Smooth muscle cell (in vitro differentiated cells): ENCODE data around the gene PTEN. TPM values are rescaled to one million over a fixed set of nuclear protein-coding genes. Genes with fewer than 3 reads are reported as not detected.

Experiments used
- DNase-seq: peaks from one replicate; lab custom pipeline; 2025; ENCODE audit not compliant: unreplicated experiment; lab: John Stamatoyannopoulos, UW
- H2AFZ ChIP-seq: fragments of 200-600 bp; sonication (generic); 2 replicates; pipeline ENCODE4 v1.6.0; 2016; ENCODE audit warnings: antibody characterized with exemption, low read depth, mild to moderate bottlenecking
- H3F3A ChIP-seq: fragments of 200-600 bp; sonication (generic); 2 replicates; pipeline ENCODE4 v1.6.0; 2017; ENCODE audit warnings: antibody characterized with exemption, low read depth
- H3K27ac ChIP-seq: fragments of 200-600 bp; sonication (generic); 2 replicates; pipeline ENCODE4 v1.5.1; 2016; ENCODE audit warnings: low read depth, mild to moderate bottlenecking
- H3K27me3 ChIP-seq: fragments of 200-600 bp; sonication (generic); 2 replicates; pipeline ENCODE4 v1.6.1; 2016; ENCODE audit warnings: low read depth, mild to moderate bottlenecking
- H3K36me3 ChIP-seq: fragments of 200-600 bp; sonication (generic); 2 replicates; pipeline ENCODE4 v1.5.1; 2016; ENCODE audit warnings: low read depth
- H3K4me1 ChIP-seq: fragments of 200-600 bp; sonication (generic); 2 replicates; pipeline ENCODE4 v1.5.1; 2016; ENCODE audit warnings: low read depth
- H3K4me2 ChIP-seq: fragments of 200-600 bp; sonication (generic); 2 replicates; pipeline ENCODE4 v1.6.0; 2016; ENCODE audit warnings: mild to moderate bottlenecking
- H3K4me3 ChIP-seq: fragments of 200-600 bp; sonication (generic); 2 replicates; pipeline ENCODE4 v1.5.1; 2016; ENCODE audit warnings: mild to moderate bottlenecking
- H3K79me2 ChIP-seq: fragments of 200-600 bp; sonication (generic); 2 replicates; pipeline ENCODE4 v1.6.0; 2016; ENCODE audit warnings: low read depth, mild to moderate bottlenecking
- H3K9ac ChIP-seq: fragments of 200-600 bp; sonication (generic); 2 replicates; pipeline ENCODE4 v1.6.0; 2016; ENCODE audit warnings: low read depth
- H3K9me3 ChIP-seq: fragments of 200-600 bp; sonication (generic); replicated peaks from 2 replicates; pipeline ENCODE4 v1.5.1; 2016; ENCODE audit warnings: low read depth
- H4K20me1 ChIP-seq: fragments of 200-600 bp; sonication (generic); 2 replicates; pipeline ENCODE4 v1.6.0; 2016; ENCODE audit warnings: low read depth
- CTCF ChIP-seq: fragments of 200-600 bp; sonication (generic); IDR thresholded peaks from 2 replicates; pipeline ENCODE4 v1.5.1; 2017; ENCODE audit warnings: borderline replicate concordance, mild to moderate bottlenecking, antibody characterized with exemption; ENCODE audit not compliant: insufficient read depth, poor library complexity, severe bottlenecking
- WGBS: methylation state at CpG from one replicate; pipeline ENCODE4 v1.1.7; 2016; ENCODE audit warnings: low lambda C conversion rate; 5-methylcytosine and 5-hydroxymethylcytosine counted together
- polyA plus RNA-seq: library from polyadenylated mRNA; unstranded; fragments of >200 nt; fragmentation: Nextera tagmentation; extraction: Ambion mirVana; gene quantifications from 2 replicates; pipeline ENCODE4 v1.2.1, GENCODE V29; 2016
- total RNA-seq: library from RNA; depleted of rRNA; stranded (reverse); fragments of >200 nt; gene quantifications from 2 replicates; pipeline ENCODE4 v1.2.3, GENCODE V29; 2014

Gene PTEN
- total and polyA plus RNA-seq, 2 experiments from 2014 or later: 30.6 to 78.3 TPM

GRCh38 chr10:87920538-87920937 lies 57.1 kb downstream of the PTEN start:
- Histone ChIP-seq H4K20me1 (peaks cover 100% of the 10 kb centered on the region), H3K9me3 (no peaks in the 10 kb centered on the region), H2AFZ (no peak overlapping the region), H3K27ac (no peak overlapping the region), H3K4me1 (peaks cover 8% of the 10 kb centered on the region), H3K4me3 (no peak overlapping the region), H3K79me2 (peaks cover 100% of the 10 kb centered on the region), H3K4me2 (no peak overlapping the region), H3F3A (no peaks in the 10 kb centered on the region), H3K27me3 (no peaks in the 10 kb centered on the region), H3K36me3 (no peaks in the 10 kb centered on the region), H3K9ac (no peak overlapping the region)
- DNase-seq: no peak
- no peak for TF ChIP-seq CTCF
- WGBS: 98% methylated on average over 4 of the region's 4 CpGs

GRCh38 chr10:87921931-87922688 lies 58.7 kb downstream of the PTEN start:
- 85% methylated on average over 10 of the region's 10 CpGs for whole genome bisulfite sequencing
- peaks cover 100% of the 10 kb centered on the region for H4K20me1 ChIP-seq
- TF ChIP-seq CTCF: no peak

GRCh38 chr10:87923233-87923632 lies 59.8 kb downstream of the PTEN start:
- no peak overlapping the region for H3K9ac ChIP-seq
- peaks cover 93% of the 10 kb centered on the region for H3K79me2 ChIP-seq
- H3K9me3 ChIP-seq: no peaks in the 10 kb centered on the region
- no peak overlapping the region for H3K4me3 ChIP-seq
- peaks cover 100% of the 10 kb centered on the region for H4K20me1 ChIP-seq
- no peak overlapping the region for H2AFZ ChIP-seq
- DNase-seq: no peak
- no peaks in the 10 kb centered on the region for H3K27me3 ChIP-seq
- no peak for TF ChIP-seq CTCF
- WGBS: 99% methylated on average over 4 of the region's 4 CpGs
- no peaks in the 10 kb centered on the region for H3F3A ChIP-seq
- no peak overlapping the region for H3K4me2 ChIP-seq
- H3K36me3 ChIP-seq: no peaks in the 10 kb centered on the region
- no peaks in the 10 kb centered on the region for H3K4me1 ChIP-seq
- no peak overlapping the region for H3K27ac ChIP-seq

More at GRCh38 chr10:87921931-87922688, 58.7 kb downstream of the PTEN start:
- no peak overlapping the region for H3K4me3 ChIP-seq
- H3F3A ChIP-seq: no peaks in the 10 kb centered on the region
- H3K27ac ChIP-seq: no peak overlapping the region
- H3K36me3 ChIP-seq: no peaks in the 10 kb centered on the region
- H3K79me2 ChIP-seq: peaks cover 93% of the 10 kb centered on the region
- no peaks in the 10 kb centered on the region for H3K4me1 ChIP-seq
- H2AFZ ChIP-seq: no peak overlapping the region
- no peak for DNase-seq
- no peak overlapping the region for H3K9ac ChIP-seq
- no peak overlapping the region for H3K4me2 ChIP-seq
- H3K9me3 ChIP-seq: no peaks in the 10 kb centered on the region
- H3K27me3 ChIP-seq: no peaks in the 10 kb centered on the region

- H3K9ac ChIP-seq: no peak overlapping the region
- no peak for TF ChIP-seq CTCF
- H4K20me1 ChIP-seq: peaks cover 100% of the 10 kb centered on the region
- no peak overlapping the region for H2AFZ ChIP-seq
- peaks cover 4% of the 10 kb centered on the region for H3F3A ChIP-seq
- no peak overlapping the region for H3K27ac ChIP-seq
- DNase-seq: no peak
- 90% methylated on average over 2 of the region's 2 CpGs for WGBS
- H3K4me2 ChIP-seq: no peak overlapping the region
- H3K79me2 ChIP-seq: peaks cover 93% of the 10 kb centered on the region
- no peak overlapping the region for H3K4me3 ChIP-seq
- peaks cover 5% of the 10 kb centered on the region for H3K4me1 ChIP-seq
- H3K36me3 ChIP-seq: no peaks in the 10 kb centered on the region
- no peaks in the 10 kb centered on the region for H3K27me3 ChIP-seq
- H3K9me3 ChIP-seq: no peaks in the 10 kb centered on the region
These were observed 62.1 kb downstream of the PTEN start for GRCh38 chr10:87925570-87925969.
